HG02763 (cell line): ENCODE data around the gene PTPRO.

Experiments used
- ATAC-seq: cut with Tn5 transposase; IDR thresholded peaks from one replicate; pipeline ENCODE4 v1.9.1; 2021; ENCODE audit warnings: mild to moderate bottlenecking, moderate library complexity; ENCODE audit not compliant: unreplicated experiment

The PTPRO gene

DNA sequence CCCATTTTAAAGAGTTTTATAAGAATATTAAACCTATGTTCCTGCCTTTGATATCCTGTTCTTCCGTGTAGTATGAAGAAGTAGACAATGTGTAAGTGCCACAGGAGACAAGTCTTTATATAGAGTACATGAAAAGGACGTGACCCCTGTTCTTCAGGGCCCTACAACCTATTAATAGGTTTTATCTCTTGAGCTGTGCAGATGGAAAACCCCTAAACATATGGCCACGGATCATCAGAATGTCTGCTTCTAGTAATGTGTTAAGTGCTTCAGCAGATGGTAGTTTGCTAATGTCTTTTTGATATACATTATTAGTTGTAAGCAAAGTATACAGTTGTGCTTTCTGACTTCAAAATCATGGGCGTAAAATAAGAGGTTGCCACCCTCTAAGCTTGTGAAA lies 228.5 kb downstream of the PTPRO start:
- ATAC-seq, result no peak

DNA sequence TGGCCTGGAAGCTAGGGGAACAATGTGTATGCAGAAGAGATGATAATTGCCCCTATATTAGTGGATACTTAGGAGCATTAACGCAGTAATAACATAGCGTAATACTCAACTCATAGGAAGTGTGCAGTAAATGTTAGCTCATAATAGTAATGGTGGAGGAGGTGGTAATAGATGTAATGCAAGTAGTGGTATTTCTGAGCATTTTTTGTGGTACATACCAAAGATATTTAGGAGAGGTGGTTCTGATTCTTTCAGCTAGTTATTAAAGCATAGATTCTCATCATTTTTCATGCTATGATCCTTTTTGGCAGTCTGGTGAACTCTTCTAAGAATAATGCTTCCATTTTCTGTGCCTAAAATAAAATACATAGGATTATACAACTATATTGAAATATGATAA lies 233.1 kb downstream of the PTPRO start:
- no peak for ATAC-seq

DNA sequence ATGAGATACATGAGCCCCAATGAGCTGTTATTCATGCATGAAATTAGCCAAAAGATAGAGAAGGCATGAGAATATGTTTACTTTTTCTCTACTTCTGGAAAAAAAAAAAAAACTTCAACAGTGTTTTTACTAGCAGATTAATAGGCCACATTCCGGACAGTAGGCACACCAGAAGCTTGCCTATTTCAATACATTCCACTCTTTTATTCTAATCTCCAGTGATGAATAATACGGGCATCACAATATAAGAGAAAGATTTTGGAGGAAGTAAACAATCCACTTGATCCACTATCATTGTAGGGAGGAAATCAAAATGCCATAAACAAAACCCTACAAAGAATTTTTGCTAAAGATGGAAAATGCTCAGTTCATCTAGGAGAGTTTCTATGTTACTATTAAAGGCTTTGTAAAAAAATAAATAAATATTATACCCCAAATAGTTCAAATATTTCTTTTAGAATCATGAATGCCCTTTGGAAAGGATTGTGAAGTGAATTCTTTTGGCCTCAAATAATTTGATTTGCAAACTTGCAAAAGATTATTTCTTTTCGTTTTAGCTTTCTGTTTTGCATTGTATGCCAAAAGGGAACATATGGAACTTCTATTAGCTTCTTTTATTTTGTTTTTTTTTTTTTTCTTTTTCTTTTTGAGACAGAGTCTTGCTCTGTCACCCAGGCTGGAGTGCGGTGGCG lies 234.2 kb downstream of the PTPRO start:
- no peak for ATAC-seq

DNA sequence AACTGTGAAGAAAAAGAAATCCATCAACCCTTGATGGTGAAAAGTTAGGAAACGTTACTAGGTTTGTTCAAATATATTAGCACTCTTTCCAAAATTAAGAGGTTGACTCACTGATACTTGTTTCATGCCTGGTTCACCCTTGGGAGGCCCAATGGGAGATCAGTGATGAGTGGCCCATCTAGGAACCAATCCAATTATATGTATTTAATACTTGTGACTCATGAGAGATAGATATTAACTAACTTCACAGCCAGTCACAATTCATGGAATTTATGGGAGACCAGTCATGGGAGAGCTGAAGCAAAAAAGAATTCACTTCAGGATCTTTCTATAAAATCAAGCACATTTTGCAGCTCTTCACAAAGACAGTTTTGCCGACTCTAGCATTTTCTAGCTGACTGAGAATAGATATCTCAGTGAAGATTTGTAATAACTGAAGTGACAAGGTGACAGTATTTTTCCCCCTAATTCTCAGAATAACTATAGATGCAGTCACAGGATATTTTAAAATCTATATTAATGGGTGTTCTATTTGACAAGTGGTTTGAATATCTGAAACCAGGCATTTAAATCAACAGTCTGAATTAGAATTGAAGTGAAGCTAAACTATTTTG lies 236.7 kb downstream of the PTPRO start:
- ATAC-seq, result no peak

DNA sequence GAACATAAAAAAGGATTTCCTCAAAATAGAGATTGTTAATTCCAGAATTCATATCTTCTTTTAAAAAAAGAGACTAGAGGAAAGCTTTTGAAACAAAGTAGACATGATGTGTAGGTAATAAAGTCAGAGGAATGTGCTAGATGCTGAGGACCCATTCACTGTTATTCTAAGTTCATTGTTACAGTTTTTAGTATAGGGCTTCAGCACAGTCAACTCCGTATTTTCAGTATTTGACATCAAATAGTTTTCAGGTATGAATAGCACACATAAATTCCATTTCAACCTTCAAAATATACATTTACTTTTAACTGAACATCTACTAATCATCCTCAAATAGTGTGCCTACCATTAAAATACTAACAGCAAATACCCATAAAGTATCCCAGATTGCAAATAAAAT lies 239.1 kb downstream of the PTPRO start:
- ATAC-seq, result no peak

DNA sequence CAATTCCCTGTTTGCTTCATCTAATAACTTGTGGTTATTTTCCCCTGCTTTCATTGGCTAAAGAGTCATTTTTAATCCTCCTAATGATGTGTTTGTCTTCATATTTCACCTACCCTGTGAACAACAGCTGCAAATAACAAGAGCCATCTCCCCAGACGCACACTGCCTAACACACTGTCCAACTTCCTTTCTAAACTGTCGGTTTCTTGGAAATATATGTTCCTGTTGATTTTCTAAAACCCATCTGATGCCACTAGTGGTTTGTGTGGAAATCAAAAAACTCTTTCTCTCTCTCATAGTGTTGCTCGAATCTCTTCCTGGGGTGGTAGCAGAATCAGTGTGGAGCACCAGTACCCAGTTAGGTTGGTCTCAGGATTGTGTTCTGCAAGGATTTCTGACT lies 240.0 kb downstream of the PTPRO start:
- no peak for ATAC-seq

DNA sequence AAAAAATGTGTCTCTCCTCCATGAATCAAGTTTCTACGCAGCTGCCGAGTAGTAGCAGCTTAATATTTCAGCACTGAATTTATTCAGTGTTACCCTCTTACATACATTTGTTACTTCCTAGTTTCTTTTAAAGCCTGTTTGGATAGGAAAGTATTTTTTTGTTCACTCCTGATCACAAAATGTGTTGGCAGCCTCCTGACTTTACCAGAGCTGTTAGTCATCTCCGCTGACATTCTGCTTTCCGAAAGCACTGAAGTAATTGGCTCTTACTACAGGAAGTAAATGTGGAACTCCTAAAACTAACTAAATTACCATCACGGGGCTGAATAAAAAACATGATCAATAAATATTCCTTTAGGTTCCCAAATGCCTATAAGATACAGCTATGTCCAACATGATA lies 241.4 kb downstream of the PTPRO start:
- no peak for ATAC-seq

DNA sequence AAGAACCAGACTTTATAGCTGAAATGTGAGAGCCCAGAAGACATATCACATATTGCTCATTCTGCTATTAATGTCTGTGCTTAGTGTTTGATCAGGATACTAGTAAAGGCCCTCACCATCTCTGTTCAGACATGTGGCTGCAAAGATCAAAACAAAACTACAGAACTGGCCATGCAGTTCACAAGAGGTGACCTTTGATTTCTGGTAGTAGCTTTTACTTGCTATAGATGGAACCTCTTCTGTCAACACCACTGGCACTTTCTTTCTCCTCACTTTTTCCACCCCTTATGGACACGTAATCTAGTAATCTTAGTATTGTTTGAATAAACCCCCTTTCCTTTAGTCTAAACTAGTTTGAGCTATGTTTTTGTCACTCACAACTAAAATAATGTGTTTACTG lies 252.0 kb downstream of the PTPRO start:
- ATAC-seq, result no peak

DNA sequence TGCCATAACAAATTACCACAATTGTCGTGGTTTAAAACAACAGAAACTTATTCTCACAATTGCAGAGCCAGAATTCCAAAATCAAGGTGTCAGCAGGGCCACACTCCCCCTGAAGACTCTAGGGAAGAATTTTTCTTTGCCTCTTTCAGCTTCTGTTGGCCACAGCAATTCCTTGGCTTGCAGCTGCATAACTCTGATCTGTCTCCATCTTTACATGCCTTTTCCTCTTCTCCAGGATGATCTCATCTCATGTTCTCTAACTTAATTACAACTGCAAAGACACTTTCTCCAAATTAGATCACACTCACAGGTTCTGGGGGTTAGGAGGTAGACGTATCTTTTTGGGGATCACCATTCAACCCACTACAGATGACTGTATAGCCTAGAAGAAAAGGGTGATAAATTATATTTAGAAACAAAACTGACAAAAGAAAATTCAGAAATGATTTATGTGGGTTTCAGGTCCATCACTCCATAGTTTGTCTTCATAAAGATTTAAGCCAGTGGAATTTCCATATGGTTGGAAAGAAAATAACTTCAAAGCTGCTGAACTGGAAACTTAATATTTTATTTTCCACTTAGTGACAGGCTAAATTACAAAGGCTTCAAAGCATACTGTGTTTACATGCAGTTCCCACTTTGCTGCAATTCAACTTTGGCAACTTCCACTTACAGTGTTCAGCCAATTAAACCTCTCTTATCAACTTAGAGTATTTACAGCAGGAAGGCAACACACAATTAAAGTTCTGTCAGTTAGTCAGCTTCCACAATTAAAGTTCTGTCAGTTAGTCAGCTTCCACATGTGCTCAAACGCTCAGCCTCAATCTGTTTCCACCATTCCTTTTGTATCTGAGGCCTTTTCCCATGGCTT lies 253.6 kb downstream of the PTPRO start:
- ATAC-seq, result no peak

DNA sequence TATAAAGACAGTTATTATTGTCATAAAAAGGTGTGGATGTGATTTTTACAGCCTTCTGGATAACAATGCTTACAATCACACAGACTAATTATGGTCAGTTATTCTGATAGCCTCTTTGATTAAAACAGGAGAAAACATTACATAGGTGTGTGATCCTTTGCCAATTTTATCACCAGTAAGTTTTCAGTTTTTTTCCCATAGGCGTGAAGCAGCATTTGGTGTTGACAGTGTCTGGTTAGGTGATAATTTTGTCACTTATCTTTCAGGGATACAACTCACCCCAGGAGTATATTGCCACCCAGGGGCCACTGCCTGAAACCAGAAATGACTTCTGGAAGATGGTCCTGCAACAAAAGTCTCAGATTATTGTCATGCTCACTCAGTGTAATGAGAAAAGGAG lies 258.1 kb downstream of the PTPRO start:
- no peak for ATAC-seq

DNA sequence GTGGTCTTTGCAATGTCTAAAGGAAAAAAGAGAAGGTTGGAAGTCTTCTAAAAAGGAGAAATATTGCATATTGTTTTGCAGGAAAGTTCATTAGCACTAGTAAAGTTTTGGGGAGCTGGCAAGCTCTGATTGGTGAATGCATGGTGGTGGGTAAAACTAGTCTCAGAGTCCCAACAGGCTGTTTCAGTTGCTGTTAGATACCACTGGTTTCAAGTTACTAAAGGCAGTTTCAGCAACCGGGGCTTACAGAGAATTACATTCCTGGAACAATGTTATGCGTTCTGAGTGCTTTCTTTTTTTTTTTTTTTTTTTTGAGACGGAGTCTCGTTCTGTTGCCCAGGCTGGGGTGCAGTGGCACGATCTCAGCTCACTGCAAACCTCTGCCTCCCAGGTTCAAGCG lies 258.7 kb downstream of the PTPRO start:
- ATAC-seq, result no peak

DNA sequence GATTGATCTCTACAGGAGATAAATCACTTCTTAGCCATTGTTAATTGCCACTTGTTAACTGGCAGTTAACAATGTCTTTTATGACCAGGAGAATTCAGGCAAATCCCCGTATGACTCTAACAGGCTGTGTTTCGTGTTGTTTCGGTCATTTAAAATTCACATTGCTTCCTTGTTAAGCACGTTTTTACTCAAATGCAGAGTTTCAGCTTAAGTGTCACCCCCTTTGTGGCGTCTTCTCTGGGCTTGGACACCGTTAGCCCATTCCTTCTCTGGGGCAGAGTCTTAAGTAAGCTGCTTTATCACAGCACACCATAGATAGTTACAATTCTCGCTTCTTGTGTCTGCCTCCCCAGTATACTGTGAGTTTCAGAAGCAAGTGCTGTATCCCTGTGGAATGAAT lies 261.5 kb downstream of the PTPRO start:
- ATAC-seq, result no peak

DNA sequence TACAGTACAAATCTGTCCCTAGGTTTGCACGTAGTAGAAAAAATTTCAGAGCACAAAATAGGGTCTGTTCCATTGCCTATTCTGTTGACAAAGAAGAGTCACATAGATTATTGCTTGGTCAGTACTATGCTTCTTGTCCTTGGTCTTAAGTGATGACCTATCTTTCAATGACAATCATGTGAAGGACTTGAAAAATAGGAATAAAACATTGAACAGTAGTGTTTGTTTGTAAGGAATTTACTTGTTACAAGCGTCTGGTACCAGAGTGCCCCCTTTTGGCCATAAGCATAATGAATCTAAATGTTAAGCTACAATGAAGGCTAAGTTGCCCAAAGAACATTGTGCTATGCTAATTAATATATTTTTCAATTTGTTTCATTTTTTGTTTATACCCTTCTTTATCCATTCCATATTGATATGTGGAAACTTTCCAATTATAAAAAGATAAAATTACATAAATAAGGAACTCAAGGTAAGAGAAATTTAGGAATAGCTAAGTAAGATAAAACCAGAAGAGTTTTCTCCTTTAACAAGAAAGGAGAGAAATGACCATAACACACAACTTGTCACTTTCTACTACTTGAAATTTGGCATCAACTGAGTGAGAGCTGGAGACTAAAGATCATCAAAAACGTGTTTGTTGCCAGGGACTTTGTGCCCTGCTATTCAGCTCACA lies 262.2 kb downstream of the PTPRO start:
- no peak for ATAC-seq

DNA sequence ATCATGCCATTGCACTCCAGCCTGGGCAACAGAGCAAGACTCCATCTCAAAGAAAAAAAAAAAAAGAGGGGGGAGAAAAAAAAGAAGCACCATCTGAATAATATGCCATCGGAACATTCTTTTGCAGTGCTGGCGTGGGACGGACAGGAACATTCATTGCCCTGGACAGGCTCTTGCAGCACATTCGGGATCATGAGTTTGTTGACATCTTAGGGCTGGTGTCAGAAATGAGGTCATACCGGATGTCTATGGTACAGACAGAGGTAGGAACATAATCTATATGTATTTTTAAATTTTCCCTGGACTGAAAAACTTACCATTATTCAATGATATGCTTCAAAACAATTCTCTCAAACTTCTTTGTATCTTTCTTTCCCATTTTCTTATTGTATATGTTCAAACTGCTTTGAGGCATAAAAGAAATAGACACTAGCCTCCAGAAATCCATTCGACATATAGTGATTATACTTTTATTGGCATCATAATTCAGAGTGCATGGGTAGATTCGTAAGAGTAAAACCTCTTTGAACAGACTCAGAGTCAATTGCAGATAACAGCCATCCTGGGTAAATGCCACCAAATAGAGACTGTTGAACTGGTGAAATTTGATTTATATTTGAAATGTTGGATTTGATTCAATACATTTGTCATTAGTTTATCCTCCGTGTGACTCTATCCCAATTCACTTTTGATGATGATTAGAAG lies 267.2 kb downstream of the PTPRO start:
- no peak for ATAC-seq

DNA sequence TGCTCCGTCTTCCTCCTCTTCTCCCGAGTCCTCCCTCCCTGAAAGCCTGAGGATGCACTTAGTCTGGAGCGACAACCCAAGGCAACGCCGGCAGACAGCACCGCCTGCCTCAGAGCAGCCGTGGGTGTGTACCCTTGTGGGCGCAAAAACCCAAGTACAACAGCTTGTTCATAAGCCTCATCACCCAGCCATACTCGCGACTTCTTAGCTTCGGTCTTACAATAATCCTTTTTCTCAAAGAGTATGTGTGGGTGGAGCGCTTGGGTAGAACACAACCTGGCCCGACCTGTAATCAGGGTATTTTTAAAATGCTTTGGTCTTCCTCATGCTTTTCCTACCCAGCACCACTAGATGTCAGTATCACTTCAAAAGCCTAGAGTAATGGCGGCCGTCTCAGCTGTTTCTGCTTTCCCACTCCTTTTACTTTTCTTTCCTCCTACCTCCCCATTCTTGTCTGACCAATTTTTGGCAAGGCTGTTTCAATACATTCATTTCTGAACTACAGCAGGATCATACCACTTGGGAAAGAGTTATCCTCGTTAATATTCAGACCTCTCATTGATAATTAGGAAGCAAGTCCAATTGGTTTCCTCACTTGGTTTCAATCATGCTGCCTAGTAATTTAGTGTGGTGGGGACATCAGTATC lies 268.0 kb downstream of the PTPRO start:
- peak; percentile 75 for ATAC-seq

DNA sequence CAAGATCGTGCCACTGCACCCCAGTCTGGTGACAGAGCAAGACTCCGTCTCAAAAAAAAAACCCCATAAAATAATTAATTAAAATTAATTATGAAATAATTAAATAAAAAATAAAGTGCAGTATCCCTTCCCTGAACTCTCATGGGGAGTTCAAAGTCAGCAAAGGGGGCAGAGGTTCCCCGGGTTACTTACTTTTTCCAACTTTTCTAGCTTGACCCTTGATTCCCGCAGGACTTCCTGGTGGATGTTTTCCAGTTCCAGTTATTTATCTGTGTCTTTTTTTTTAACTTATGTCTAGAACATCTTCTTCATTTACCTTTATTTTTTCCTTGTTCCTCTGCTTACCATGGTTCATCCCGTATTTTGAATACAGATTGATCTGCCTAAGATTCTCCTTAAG lies 269.5 kb downstream of the PTPRO start:
- ATAC-seq, result no peak

DNA sequence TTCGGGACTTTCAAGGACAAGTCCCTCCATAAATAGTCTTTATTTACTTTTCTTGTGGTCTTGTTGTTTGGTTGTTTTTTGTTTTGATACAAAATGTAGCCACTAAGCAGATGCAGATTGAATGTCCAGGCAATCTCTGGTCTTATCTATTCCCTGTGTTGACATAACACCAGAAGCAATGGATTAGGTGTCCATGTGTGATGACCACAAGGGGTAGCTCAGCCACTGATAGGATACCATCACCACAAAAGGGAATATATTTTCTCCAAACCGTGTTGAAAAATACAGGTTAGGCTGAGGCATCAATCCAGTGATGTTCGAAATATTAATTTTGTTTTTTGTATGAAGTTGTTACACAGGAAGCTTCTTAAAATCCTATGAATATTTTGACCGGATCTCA lies 270.6 kb downstream of the PTPRO start:
- no peak for ATAC-seq

DNA sequence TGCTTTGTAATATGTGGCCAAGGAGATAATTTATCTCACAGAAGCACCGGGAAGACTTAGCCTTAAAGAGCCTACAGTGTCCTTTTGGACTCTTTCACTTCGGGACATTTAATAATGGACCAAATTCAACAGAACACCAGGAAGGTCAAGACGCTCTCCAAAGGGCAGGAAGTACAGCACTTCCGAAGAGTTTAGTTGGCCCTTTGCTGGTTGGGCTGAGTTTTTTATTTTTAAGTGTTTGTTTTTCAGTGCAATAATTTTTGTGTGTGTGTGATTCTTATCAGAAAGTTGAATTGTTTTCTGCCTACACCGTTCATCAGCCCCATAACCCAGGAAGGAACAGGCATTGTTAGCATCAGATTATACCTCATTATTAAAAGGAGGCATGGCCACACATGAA lies 273.9 kb downstream of the PTPRO start:
- no peak for ATAC-seq

DNA sequence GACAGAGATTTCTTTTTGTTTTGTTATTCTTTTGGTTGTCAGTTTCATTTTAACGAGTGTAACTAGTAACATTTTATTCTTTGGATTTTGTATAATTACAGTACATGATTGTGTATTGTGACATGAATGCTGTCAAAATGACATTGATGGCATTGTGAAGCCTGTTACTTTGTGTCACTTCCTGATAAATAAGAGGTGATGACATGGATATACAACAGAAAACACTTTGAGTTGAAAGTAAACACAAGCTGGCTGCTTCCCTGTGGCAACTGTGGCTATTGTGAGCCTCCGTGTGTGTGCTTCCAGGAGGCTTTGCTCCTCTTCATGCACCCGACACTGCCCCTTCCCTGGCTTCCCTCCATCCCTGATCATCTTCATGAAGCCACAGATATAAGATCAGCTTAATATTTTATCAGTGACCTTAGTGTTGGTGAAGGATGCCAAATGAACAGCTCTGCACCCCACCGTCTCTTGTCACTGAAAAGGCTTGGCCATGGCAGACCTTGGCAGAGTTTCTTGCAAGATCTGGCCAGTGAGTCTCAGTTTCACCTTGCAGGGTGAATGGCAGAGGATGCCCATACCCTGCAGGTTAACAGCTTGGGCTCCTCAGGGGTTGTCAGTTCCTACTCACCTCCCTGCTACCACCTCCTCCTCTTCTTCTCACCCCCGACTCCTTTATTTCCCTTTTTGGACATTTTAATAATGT lies 275.0 kb downstream of the PTPRO start:
- ATAC-seq, result no peak
